Measurements from ENCODE around the gene SNAPIN. TPM values are rescaled to one million over a fixed set of nuclear protein-coding genes. Genes with fewer than 3 reads are reported as not detected.

The SNAPIN gene
- total RNA-seq: 46.0 TPM

GRCh38 chr1:153658400-153659174 lies at the start of gene SNAPIN:
TSS of gene SNAPIN (plus strand) at chr1:153658703. CDS start at chr1:153658744, 41 bp downstream.
- DNase-seq (ENCODE audit: low read depth in 2 of 3, low spot score in 2 of 3): peak; percentile 64 to 92 (median 89)

GRCh38 chr1:153608742-153609584 lies 49.5 kb upstream of the SNAPIN start:
- no peak for DNase-seq (ENCODE audit: low read depth in 2 of 3, low spot score in 2 of 3)

- DNase-seq (ENCODE audit: low read depth in 2 of 3, low spot score in 2 of 3): no peak
Measured at GRCh38 chr1:153609585-153609907, 49.0 kb upstream of the SNAPIN start.

GRCh38 chr1:153610334-153610733 lies 48.2 kb upstream of the SNAPIN start:
- no peak for DNase-seq (ENCODE audit: low read depth in 2 of 3, low spot score in 2 of 3)

GRCh38 chr1:153610811-153611301 lies 47.6 kb upstream of the SNAPIN start:
- no peak for DNase-seq (ENCODE audit: low read depth in 2 of 3, low spot score in 2 of 3)

- DNase-seq (ENCODE audit: low read depth in 2 of 3, low spot score in 2 of 3): no peak
Measured at GRCh38 chr1:153611356-153611755, 47.1 kb upstream of the SNAPIN start.

- DNase-seq (ENCODE audit: low read depth in 2 of 3, low spot score in 2 of 3): no peak
Measured at GRCh38 chr1:153612111-153612754, 46.3 kb upstream of the SNAPIN start.

- no peak for DNase-seq (ENCODE audit: low read depth in 2 of 3, low spot score in 2 of 3)
Measured at GRCh38 chr1:153612755-153613331, 45.7 kb upstream of the SNAPIN start, which contains the start of gene S100A16. TSS of gene S100A16 (minus strand) at chr1:153613137. CDS start at chr1:153608151, 4,986 bp downstream.

GRCh38 chr1:153613406-153613805 lies 45.1 kb upstream of the SNAPIN start:
- no peak for DNase-seq (ENCODE audit: low read depth in 2 of 3, low spot score in 2 of 3)

GRCh38 chr1:153614189-153614900 lies 44.2 kb upstream of the SNAPIN start:
- DNase-seq (ENCODE audit: low read depth in 2 of 3, low spot score in 2 of 3): no peak

- no peak for DNase-seq (ENCODE audit: low read depth in 2 of 3, low spot score in 2 of 3)
Measured at GRCh38 chr1:153614906-153615305, 43.6 kb upstream of the SNAPIN start.

- DNase-seq (ENCODE audit: low read depth in 2 of 3, low spot score in 2 of 3): no peak
Measured at GRCh38 chr1:153615406-153615805, 43.1 kb upstream of the SNAPIN start.

- no peak for DNase-seq (ENCODE audit: low read depth in 2 of 3, low spot score in 2 of 3)
Measured at GRCh38 chr1:153616144-153616916, 42.2 kb upstream of the SNAPIN start, which contains the start of gene S100A14. TSS of gene S100A14 (minus strand) at chr1:153616325. CDS start at chr1:153615858, 467 bp downstream.

- DNase-seq (ENCODE audit: low read depth in 2 of 3, low spot score in 2 of 3): no peak
Measured at GRCh38 chr1:153616917-153617311, 41.6 kb upstream of the SNAPIN start.

GRCh38 chr1:153617663-153618062 lies 40.8 kb upstream of the SNAPIN start:
- peak in 2 of 3 donors; percentile 34 to 47 for DNase-seq (ENCODE audit: low read depth in 2 of 3, low spot score in 2 of 3)

GRCh38 chr1:153619171-153619570 lies 39.3 kb upstream of the SNAPIN start:
- no peak for DNase-seq (ENCODE audit: low read depth in 2 of 3, low spot score in 2 of 3)

GRCh38 chr1:153623101-153623500 lies 35.4 kb upstream of the SNAPIN start:
- no peak for DNase-seq (ENCODE audit: low read depth in 2 of 3, low spot score in 2 of 3)

- no peak for DNase-seq (ENCODE audit: low read depth in 2 of 3, low spot score in 2 of 3)
Measured at GRCh38 chr1:153624965-153625611, 33.4 kb upstream of the SNAPIN start.

- no peak for DNase-seq (ENCODE audit: low read depth in 2 of 3, low spot score in 2 of 3)
Measured at GRCh38 chr1:153626477-153626903, 32.0 kb upstream of the SNAPIN start.
